Astrocyte (in vitro differentiated cells and primary cell): ENCODE measurements around the gene PLCXD3.

ENCODE experiments used
- EZH2 ChIP-seq: IDR thresholded peaks from 2 replicates; pipeline ENCODE4 v1.6.1; 2012; ENCODE audit warnings: mild to moderate bottlenecking, low read length, inconsistent platforms; ENCODE audit not compliant: insufficient read depth
- TF ChIP-seq, protein P1 (sequence below): IDR thresholded peaks from 2 replicates; pipeline ENCODE4 v1.5.1; 2011; ENCODE audit warnings: low read depth, mild to moderate bottlenecking, inconsistent platforms, low read length, moderate library complexity; ENCODE audit not compliant: insufficient read depth

DNA sequence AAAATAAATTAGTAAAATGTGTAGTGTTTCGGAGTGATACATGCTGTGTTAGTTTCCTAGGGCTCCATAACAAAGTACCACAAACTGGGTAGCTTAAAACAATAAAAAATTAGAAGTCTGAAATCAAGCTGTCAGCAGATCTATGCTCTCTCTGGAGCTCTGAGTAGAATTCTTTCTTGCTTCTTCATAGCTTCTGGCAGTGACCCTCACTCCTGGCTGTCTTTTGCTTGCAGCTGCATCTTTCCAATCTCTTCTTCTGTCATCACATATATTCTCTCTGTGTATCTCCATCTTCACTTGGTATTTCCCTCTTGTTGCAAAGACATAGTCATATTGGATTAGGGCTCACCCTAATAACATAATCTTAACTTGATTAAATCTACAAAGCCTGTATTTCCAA is 37.6 kb upstream of the PLCXD3 start:
- no peak for TF ChIP-seq EZH2
- TF ChIP-seq, protein P1, sequence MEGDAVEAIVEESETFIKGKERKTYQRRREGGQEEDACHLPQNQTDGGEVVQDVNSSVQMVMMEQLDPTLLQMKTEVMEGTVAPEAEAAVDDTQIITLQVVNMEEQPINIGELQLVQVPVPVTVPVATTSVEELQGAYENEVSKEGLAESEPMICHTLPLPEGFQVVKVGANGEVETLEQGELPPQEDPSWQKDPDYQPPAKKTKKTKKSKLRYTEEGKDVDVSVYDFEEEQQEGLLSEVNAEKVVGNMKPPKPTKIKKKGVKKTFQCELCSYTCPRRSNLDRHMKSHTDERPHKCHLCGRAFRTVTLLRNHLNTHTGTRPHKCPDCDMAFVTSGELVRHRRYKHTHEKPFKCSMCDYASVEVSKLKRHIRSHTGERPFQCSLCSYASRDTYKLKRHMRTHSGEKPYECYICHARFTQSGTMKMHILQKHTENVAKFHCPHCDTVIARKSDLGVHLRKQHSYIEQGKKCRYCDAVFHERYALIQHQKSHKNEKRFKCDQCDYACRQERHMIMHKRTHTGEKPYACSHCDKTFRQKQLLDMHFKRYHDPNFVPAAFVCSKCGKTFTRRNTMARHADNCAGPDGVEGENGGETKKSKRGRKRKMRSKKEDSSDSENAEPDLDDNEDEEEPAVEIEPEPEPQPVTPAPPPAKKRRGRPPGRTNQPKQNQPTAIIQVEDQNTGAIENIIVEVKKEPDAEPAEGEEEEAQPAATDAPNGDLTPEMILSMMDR: no peak
